Neural progenitor cell (in vitro differentiated cells): Measurements from ENCODE around the gene NEO1.

Source experiments
- EZH2 ChIP-seq: fragments of 200-600 bp; sonication (generic); IDR thresholded peaks from 2 replicates; pipeline ENCODE4 v1.6.1; 2017; ENCODE audit warnings: antibody characterized with exemption, mild to moderate bottlenecking, moderate library complexity
- TF ChIP-seq, protein P1 (sequence below): fragments of 200-600 bp; sonication (generic); IDR thresholded peaks from 2 replicates; pipeline ENCODE4 v1.5.1; 2017; ENCODE audit warnings: antibody characterized with exemption, mild to moderate bottlenecking

GRCh38 chr15:73118055-73118454, 65.8 kb downstream of the NEO1 start:
- TF ChIP-seq, protein P1, sequence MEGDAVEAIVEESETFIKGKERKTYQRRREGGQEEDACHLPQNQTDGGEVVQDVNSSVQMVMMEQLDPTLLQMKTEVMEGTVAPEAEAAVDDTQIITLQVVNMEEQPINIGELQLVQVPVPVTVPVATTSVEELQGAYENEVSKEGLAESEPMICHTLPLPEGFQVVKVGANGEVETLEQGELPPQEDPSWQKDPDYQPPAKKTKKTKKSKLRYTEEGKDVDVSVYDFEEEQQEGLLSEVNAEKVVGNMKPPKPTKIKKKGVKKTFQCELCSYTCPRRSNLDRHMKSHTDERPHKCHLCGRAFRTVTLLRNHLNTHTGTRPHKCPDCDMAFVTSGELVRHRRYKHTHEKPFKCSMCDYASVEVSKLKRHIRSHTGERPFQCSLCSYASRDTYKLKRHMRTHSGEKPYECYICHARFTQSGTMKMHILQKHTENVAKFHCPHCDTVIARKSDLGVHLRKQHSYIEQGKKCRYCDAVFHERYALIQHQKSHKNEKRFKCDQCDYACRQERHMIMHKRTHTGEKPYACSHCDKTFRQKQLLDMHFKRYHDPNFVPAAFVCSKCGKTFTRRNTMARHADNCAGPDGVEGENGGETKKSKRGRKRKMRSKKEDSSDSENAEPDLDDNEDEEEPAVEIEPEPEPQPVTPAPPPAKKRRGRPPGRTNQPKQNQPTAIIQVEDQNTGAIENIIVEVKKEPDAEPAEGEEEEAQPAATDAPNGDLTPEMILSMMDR: no peak
- no peak for TF ChIP-seq EZH2
